MCF 10A (cell line): ENCODE measurements around the gene PIGU. TPM values are rescaled to one million over a fixed set of nuclear protein-coding genes. Genes with fewer than 3 reads are reported as not detected.

Source experiments
- BruUV-seq: library from RNA; stranded (reverse); fragments of 400-500 nt; replicated peaks from 2 replicates; lab custom pipeline; 2021; lab: Mats Ljungman, UMichigan
- CTCF ChIA-PET: fragments of 300-600 bp; sonication (Branson Sonifier 250); formaldehyde crosslinking; extraction: SDS; loops from one replicate; lab custom pipeline; 2021; ENCODE audit warnings: antibody characterized with exemption, inconsistent platforms; lab: Yijun Ruan, JAX
- POLR2A ChIA-PET: fragments of 300-600, 350-650 bp; sonication (Branson Sonifier 250); formaldehyde crosslinking; extraction: SDS; loops from one replicate; lab custom pipeline; 2020; ENCODE audit warnings: antibody characterized with exemption, inconsistent platforms; lab: Yijun Ruan, JAX
- DNase-seq: peaks from one replicate; pipeline ENCODE4 v3.0.0-alpha.2; 2018; ENCODE audit not compliant: unreplicated experiment
- H3K27ac Mint-ChIP-seq: one replicate; pipeline ENCODE4 v1.8.0; 2022; ENCODE audit warnings: mild to moderate bottlenecking, low read depth, mixed read lengths; ENCODE audit not compliant: unreplicated experiment
- H3K27me3 Mint-ChIP-seq: one replicate; pipeline ENCODE4 v1.8.0; 2022; ENCODE audit warnings: mixed read lengths; ENCODE audit not compliant: insufficient read depth, unreplicated experiment
- H3K36me3 Mint-ChIP-seq: one replicate; pipeline ENCODE4 v1.8.0; 2022; ENCODE audit warnings: mild to moderate bottlenecking, moderate library complexity, mixed read lengths; ENCODE audit not compliant: insufficient read depth, unreplicated experiment
- H3K4me1 Mint-ChIP-seq: one replicate; pipeline ENCODE4 v1.8.0; 2022; ENCODE audit warnings: mixed read lengths; ENCODE audit not compliant: insufficient read depth, unreplicated experiment
- H3K4me3 Mint-ChIP-seq: one replicate; pipeline ENCODE4 v1.8.0; 2022; ENCODE audit warnings: mild to moderate bottlenecking, moderate library complexity, mixed read lengths; ENCODE audit not compliant: unreplicated experiment
- H3K9me3 Mint-ChIP-seq: one replicate; pipeline ENCODE4 v1.8.0; 2022; ENCODE audit warnings: mixed read lengths; ENCODE audit not compliant: unreplicated experiment
- CTCF ChIP-seq: fragments of 200-600 bp; IDR thresholded peaks from one replicate; pipeline ENCODE4 v1.8.0; 2022; ENCODE audit warnings: antibody characterized with exemption, mild to moderate bottlenecking; ENCODE audit not compliant: unreplicated experiment
- intact Hi-C: fragments of 100-400 bp; cut with micrococcal nuclease; formaldehyde crosslinking; loops from 2 replicates; pipeline ENCODE4 v1.14.1; 2022
- total RNA-seq: library from RNA; stranded (reverse); gene quantifications from 2 replicates; pipeline ENCODE4 v1.2.3, GENCODE V29; 2022

The PIGU gene
- total RNA-seq, 1 experiment from 2014 or later: 14.5 TPM

- ChIA-PET CTCF (interaction anchor here (0.6 to 2.2 kb wide), 3 partner anchors 10 to 324 kb away, joined by 3 to 5 read pairs (median 4); no protein-coding TSS in a partner anchor), POLR2A (interaction anchor here (0.6 kb wide), 1 partner anchor 16 kb away, joined by 4 read pairs; no protein-coding TSS in a partner anchor)
- intact Hi-C loops: no loop called here
- Mint-ChIP-seq H3K4me1 (no peaks in the 10 kb centered on the region), H3K4me3 (no peak overlapping the region), H3K9me3 (no peaks in the 10 kb centered on the region), H3K36me3 (peaks cover 12% of the 10 kb centered on the region), H3K27me3 (no peaks in the 10 kb centered on the region), H3K27ac (no peak overlapping the region)
- BruUV-seq: no TSS peak
- no peak for TF ChIP-seq CTCF
- no peak for DNase-seq
Observed at GRCh38 chr20:34573541-34574300, 103.2 kb downstream of the PIGU start.

- no peak overlapping the region for H3K27ac Mint-ChIP-seq
- no peaks in the 10 kb centered on the region for H3K27me3 Mint-ChIP-seq
- POLR2A ChIA-PET: interaction anchor here (0.8 kb wide), 1 partner anchor 10 kb away, joined by 3 read pairs; no protein-coding TSS in a partner anchor
- CTCF ChIA-PET: interaction anchor here (1.1 to 2.7 kb wide), 4 partner anchors 10 to 259 kb away, joined by 3 to 8 read pairs (median 4); no protein-coding TSS in a partner anchor
- DNase-seq: no peak
- H3K4me1 Mint-ChIP-seq: no peaks in the 10 kb centered on the region
- TF ChIP-seq CTCF: no peak
- H3K9me3 Mint-ChIP-seq: no peaks in the 10 kb centered on the region
- no TSS peak for BruUV-seq
- intact Hi-C loops: no loop called here
- no peak overlapping the region for H3K4me3 Mint-ChIP-seq
- H3K36me3 Mint-ChIP-seq: peaks cover 12% of the 10 kb centered on the region
Observed at GRCh38 chr20:34571753-34572152, 105.1 kb downstream of the PIGU start.

GRCh38 chr20:34570859-34571306 is 106.0 kb downstream of the PIGU start:
- no peak overlapping the region for H3K27ac Mint-ChIP-seq
- BruUV-seq: no TSS peak
- no peak overlapping the region for H3K4me3 Mint-ChIP-seq
- POLR2A ChIA-PET: interaction anchor here (0.7 to 0.8 kb wide), 2 partner anchors 10 to 55 kb away, joined by 3 read pairs; no protein-coding TSS in a partner anchor
- intact Hi-C loops: no loop called here
- no peak for TF ChIP-seq CTCF
- peaks cover 12% of the 10 kb centered on the region for H3K36me3 Mint-ChIP-seq
- no peaks in the 10 kb centered on the region for H3K4me1 Mint-ChIP-seq
- CTCF ChIA-PET: interaction anchor here (0.6 to 2.7 kb wide), 5 partner anchors 9 to 259 kb away, joined by 3 to 8 read pairs (median 4); no protein-coding TSS in a partner anchor
- no peaks in the 10 kb centered on the region for H3K27me3 Mint-ChIP-seq
- no peak for DNase-seq
- H3K9me3 Mint-ChIP-seq: no peaks in the 10 kb centered on the region

- TF ChIP-seq CTCF: no peak
- H3K36me3 Mint-ChIP-seq: peaks cover 12% of the 10 kb centered on the region
- H3K4me3 Mint-ChIP-seq: no peak overlapping the region
- H3K27me3 Mint-ChIP-seq: no peaks in the 10 kb centered on the region
- no peak overlapping the region for H3K27ac Mint-ChIP-seq
- CTCF ChIA-PET: interaction anchor here (0.6 to 4.6 kb wide), 7 partner anchors 9 to 1984 kb away, joined by 3 to 17 read pairs (median 3); no protein-coding TSS in a partner anchor
- POLR2A ChIA-PET: interaction anchor here (0.6 to 1.3 kb wide), 2 partner anchors 11 to 209 kb away, joined by 3 to 4 read pairs; partner anchors contain the start of gene MAP1LC3A
- no TSS peak for BruUV-seq
- H3K4me1 Mint-ChIP-seq: no peaks in the 10 kb centered on the region
- no peaks in the 10 kb centered on the region for H3K9me3 Mint-ChIP-seq
- no peak for DNase-seq
- intact Hi-C loops: no loop called here
Observed at GRCh38 chr20:34569598-34569997, 107.3 kb downstream of the PIGU start.
